ENCODE measurements around the gene NLGN1.

Gene NLGN1

DNA sequence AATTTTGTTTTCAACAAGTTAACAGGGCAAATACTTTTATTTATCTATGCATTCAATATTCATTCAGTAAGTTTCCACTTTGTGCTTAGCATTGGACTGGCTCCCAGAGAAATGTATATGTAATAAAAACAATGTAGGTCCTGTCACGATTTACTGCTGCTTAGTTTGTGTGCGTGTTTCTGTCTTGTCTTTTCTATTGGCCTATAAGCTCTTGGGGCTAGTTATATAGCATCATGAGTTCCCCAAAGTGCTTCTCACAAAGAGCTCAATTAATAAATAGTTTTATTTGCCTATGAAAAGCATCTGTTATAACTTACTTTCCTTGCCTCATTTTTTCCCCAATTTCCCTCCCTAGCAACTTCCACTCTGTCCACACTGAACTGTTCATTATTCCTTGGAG is 794.9 kb downstream of the NLGN1 start:
- Histone ChIP-seq H4K91ac (ENCODE audit: low read depth, low read length) (no peak overlapping the region), H3K4me3 (ENCODE audit: low read depth, low read length) (no peak overlapping the region), H2BK120ac (ENCODE audit: insufficient read depth, low read length, poor library complexity) (no peak overlapping the region), H2AK5ac (ENCODE audit: low read length) (no peak overlapping the region), H3K27me3 (ENCODE audit: insufficient read depth, low read length) (no peaks in the 10 kb centered on the region), H3K4me1 (ENCODE audit: control insufficient read depth in 1 of 2, insufficient read depth in 2 of 2, low read length in 2 of 2) (no peaks in the 10 kb centered on the region), H3K9me3 (ENCODE audit: insufficient read depth, low read depth, low read length) (no peaks in the 10 kb centered on the region), H3K4ac (ENCODE audit: low read depth, low read length) (no peak overlapping the region), H3K23ac (ENCODE audit: low read length) (no peak overlapping the region), H2AFZ (ENCODE audit: insufficient read depth, low read length, poor library complexity) (no peak overlapping the region), H2BK5ac (ENCODE audit: low read depth, low read length, poor library complexity) (no peak overlapping the region), H4K8ac (ENCODE audit: low read depth, low read length) (no peak overlapping the region), H2BK12ac (ENCODE audit: low read length) (no peak overlapping the region), H3K27ac (ENCODE audit: low read depth, low read length) (no peak overlapping the region), H3K79me2 (ENCODE audit: control insufficient read depth, insufficient read depth, low read length, poor library complexity) (no peaks in the 10 kb centered on the region), H3K79me1 (ENCODE audit: low read length) (no peaks in the 10 kb centered on the region), H3K9ac (ENCODE audit: low read length) (no peak overlapping the region), H3K4me2 (ENCODE audit: low read length) (no peak overlapping the region), H4K12ac (ENCODE audit: low read depth, low read length) (no peak overlapping the region), H3K14ac (ENCODE audit: low read length) (no peak overlapping the region), H3K18ac (ENCODE audit: low read length) (no peak overlapping the region), H3K36me3 (ENCODE audit: control insufficient read depth in 1 of 2, insufficient read depth in 2 of 2, low read length in 2 of 2) (no peaks in the 10 kb centered on the region)
- DNase-seq, result no peak
- no CpG with 5 or more reads among the region's 2 CpGs for WGBS (ENCODE audit: extremely low coverage, insufficient coverage, insufficient read length)

- Histone ChIP-seq H4K91ac (ENCODE audit: low read depth, low read length) (no peak overlapping the region), H4K8ac (ENCODE audit: low read depth, low read length) (no peak overlapping the region), H2AFZ (ENCODE audit: insufficient read depth, low read length, poor library complexity) (no peak overlapping the region), H2AK5ac (ENCODE audit: low read length) (no peak overlapping the region), H3K9ac (ENCODE audit: low read length) (no peak overlapping the region), H3K4ac (ENCODE audit: low read depth, low read length) (no peak overlapping the region), H2BK12ac (ENCODE audit: low read length) (no peak overlapping the region), H3K27me3 (ENCODE audit: insufficient read depth, low read length) (no peaks in the 10 kb centered on the region), H2BK5ac (ENCODE audit: low read depth, low read length, poor library complexity) (no peak overlapping the region), H3K4me2 (ENCODE audit: low read length) (no peak overlapping the region), H3K4me1 (ENCODE audit: control insufficient read depth in 1 of 2, insufficient read depth in 2 of 2, low read length in 2 of 2) (no peaks in the 10 kb centered on the region), H4K12ac (ENCODE audit: low read depth, low read length) (no peak overlapping the region), H3K9me3 (ENCODE audit: insufficient read depth, low read depth, low read length) (no peaks in the 10 kb centered on the region), H3K36me3 (ENCODE audit: control insufficient read depth in 1 of 2, insufficient read depth in 2 of 2, low read length in 2 of 2) (no peaks in the 10 kb centered on the region), H3K27ac (ENCODE audit: low read depth, low read length) (no peak overlapping the region), H2BK120ac (ENCODE audit: insufficient read depth, low read length, poor library complexity) (no peak overlapping the region), H3K79me2 (ENCODE audit: control insufficient read depth, insufficient read depth, low read length, poor library complexity) (no peaks in the 10 kb centered on the region), H3K4me3 (ENCODE audit: low read depth, low read length) (no peak overlapping the region), H3K18ac (ENCODE audit: low read length) (no peak overlapping the region), H3K14ac (ENCODE audit: low read length) (no peak overlapping the region), H3K79me1 (ENCODE audit: low read length) (no peaks in the 10 kb centered on the region), H3K23ac (ENCODE audit: low read length) (no peak overlapping the region)
- no peak for DNase-seq
Measured at GRCh38 chr3:174193604-174194003, 796.1 kb downstream of the NLGN1 start.

DNA sequence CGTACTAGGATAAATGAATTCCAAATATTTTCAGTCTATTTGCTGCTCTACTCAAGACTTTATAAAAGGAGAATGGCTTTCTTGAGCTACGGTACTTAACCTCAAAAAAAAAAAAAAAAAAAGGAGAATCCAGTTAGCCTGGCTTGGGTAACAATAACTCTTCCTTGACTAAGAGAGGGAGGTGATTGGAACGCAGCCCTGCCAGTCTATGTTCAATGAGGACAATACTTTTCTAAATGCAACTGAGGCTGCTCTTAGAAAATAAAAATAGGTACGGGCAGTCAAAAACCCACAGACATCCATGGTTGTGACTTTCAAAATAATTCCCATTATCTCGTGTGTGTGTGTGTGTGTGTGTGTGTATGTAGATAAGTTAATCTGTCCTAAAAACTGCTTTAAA is 799.9 kb downstream of the NLGN1 start:
- no CpG with 5 or more reads among the region's 5 CpGs for WGBS (ENCODE audit: extremely low coverage, insufficient coverage, insufficient read length)
- Histone ChIP-seq H2AK5ac (ENCODE audit: low read length) (no peak overlapping the region), H3K27me3 (ENCODE audit: insufficient read depth, low read length) (no peaks in the 10 kb centered on the region), H3K14ac (ENCODE audit: low read length) (no peak overlapping the region), H3K4me3 (ENCODE audit: low read depth, low read length) (no peak overlapping the region), H3K23ac (ENCODE audit: low read length) (no peak overlapping the region), H3K4me2 (ENCODE audit: low read length) (no peak overlapping the region), H2BK12ac (ENCODE audit: low read length) (no peak overlapping the region), H2AFZ (ENCODE audit: insufficient read depth, low read length, poor library complexity) (no peak overlapping the region), H3K79me1 (ENCODE audit: low read length) (no peaks in the 10 kb centered on the region), H3K79me2 (ENCODE audit: control insufficient read depth, insufficient read depth, low read length, poor library complexity) (no peaks in the 10 kb centered on the region), H3K9ac (ENCODE audit: low read length) (no peak overlapping the region), H4K8ac (ENCODE audit: low read depth, low read length) (no peak overlapping the region), H3K18ac (ENCODE audit: low read length) (no peak overlapping the region), H3K9me3 (ENCODE audit: insufficient read depth, low read depth, low read length) (no peaks in the 10 kb centered on the region), H2BK5ac (ENCODE audit: low read depth, low read length, poor library complexity) (no peak overlapping the region), H3K4me1 (ENCODE audit: control insufficient read depth in 1 of 2, insufficient read depth in 2 of 2, low read length in 2 of 2) (no peaks in the 10 kb centered on the region), H3K4ac (ENCODE audit: low read depth, low read length) (no peak overlapping the region), H2BK120ac (ENCODE audit: insufficient read depth, low read length, poor library complexity) (no peak overlapping the region), H4K12ac (ENCODE audit: low read depth, low read length) (no peak overlapping the region), H4K91ac (ENCODE audit: low read depth, low read length) (no peak overlapping the region), H3K36me3 (ENCODE audit: control insufficient read depth in 1 of 2, insufficient read depth in 2 of 2, low read length in 2 of 2) (no peaks in the 10 kb centered on the region), H3K27ac (ENCODE audit: low read depth, low read length) (no peak overlapping the region)
- DNase-seq, result no peak

DNA sequence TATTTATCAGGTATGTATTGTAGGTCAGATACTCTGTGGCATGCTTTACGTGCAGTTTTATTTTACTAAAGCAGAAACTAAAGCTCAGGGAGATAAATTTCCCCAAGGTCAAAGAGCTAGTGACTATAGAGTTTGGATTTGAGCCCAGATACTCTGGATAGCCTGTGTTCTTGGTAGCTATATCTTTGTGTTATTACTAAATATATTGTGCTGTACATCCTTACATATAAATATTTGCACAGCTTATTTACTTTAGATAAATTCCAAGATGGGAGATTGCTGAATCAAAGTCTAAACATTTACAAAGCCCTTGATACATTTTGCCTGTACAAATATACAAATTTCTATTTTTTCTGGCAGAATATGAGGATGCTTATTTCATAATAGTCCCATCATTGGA is 800.7 kb downstream of the NLGN1 start:
- Histone ChIP-seq H3K36me3 (ENCODE audit: control insufficient read depth in 1 of 2, insufficient read depth in 2 of 2, low read length in 2 of 2) (no peaks in the 10 kb centered on the region), H2AK5ac (ENCODE audit: low read length) (no peak overlapping the region), H3K27me3 (ENCODE audit: insufficient read depth, low read length) (no peaks in the 10 kb centered on the region), H3K14ac (ENCODE audit: low read length) (no peak overlapping the region), H3K4me1 (ENCODE audit: control insufficient read depth in 1 of 2, insufficient read depth in 2 of 2, low read length in 2 of 2) (no peaks in the 10 kb centered on the region), H3K27ac (ENCODE audit: low read depth, low read length) (no peak overlapping the region), H4K8ac (ENCODE audit: low read depth, low read length) (no peak overlapping the region), H4K12ac (ENCODE audit: low read depth, low read length) (no peak overlapping the region), H2BK5ac (ENCODE audit: low read depth, low read length, poor library complexity) (no peak overlapping the region), H4K91ac (ENCODE audit: low read depth, low read length) (no peak overlapping the region), H3K18ac (ENCODE audit: low read length) (no peak overlapping the region), H3K4ac (ENCODE audit: low read depth, low read length) (no peak overlapping the region), H2AFZ (ENCODE audit: insufficient read depth, low read length, poor library complexity) (no peak overlapping the region), H3K9ac (ENCODE audit: low read length) (no peak overlapping the region), H3K79me1 (ENCODE audit: low read length) (no peaks in the 10 kb centered on the region), H3K4me3 (ENCODE audit: low read depth, low read length) (no peak overlapping the region), H3K79me2 (ENCODE audit: control insufficient read depth, insufficient read depth, low read length, poor library complexity) (no peaks in the 10 kb centered on the region), H2BK12ac (ENCODE audit: low read length) (no peak overlapping the region), H3K23ac (ENCODE audit: low read length) (no peak overlapping the region), H3K9me3 (ENCODE audit: insufficient read depth, low read depth, low read length) (no peaks in the 10 kb centered on the region), H3K4me2 (ENCODE audit: low read length) (no peak overlapping the region), H2BK120ac (ENCODE audit: insufficient read depth, low read length, poor library complexity) (no peak overlapping the region)
- DNase-seq, result no peak
- no CpG with 5 or more reads among the region's 1 CpG for WGBS (ENCODE audit: extremely low coverage, insufficient coverage, insufficient read length)

- no peak overlapping the region for H2BK5ac ChIP-seq (ENCODE audit: low read depth, low read length, poor library complexity)
- H3K4me3 ChIP-seq (ENCODE audit: low read depth, low read length), result no peak overlapping the region
- H3K18ac ChIP-seq (ENCODE audit: low read length), result no peak overlapping the region
- no peak overlapping the region for H4K12ac ChIP-seq (ENCODE audit: low read depth, low read length)
- H2AK5ac ChIP-seq (ENCODE audit: low read length), result no peak overlapping the region
- no peak overlapping the region for H2AFZ ChIP-seq (ENCODE audit: insufficient read depth, low read length, poor library complexity)
- DNase-seq, result no peak
- H3K23ac ChIP-seq (ENCODE audit: low read length), result no peak overlapping the region
- H3K4ac ChIP-seq (ENCODE audit: low read depth, low read length), result no peak overlapping the region
- H4K91ac ChIP-seq (ENCODE audit: low read depth, low read length), result no peak overlapping the region
- WGBS (ENCODE audit: extremely low coverage, insufficient coverage, insufficient read length), result no CpG with 5 or more reads among the region's 1 CpG
- H4K8ac ChIP-seq (ENCODE audit: low read depth, low read length), result no peak overlapping the region
- H3K27me3 ChIP-seq (ENCODE audit: insufficient read depth, low read length), result no peaks in the 10 kb centered on the region
- no peaks in the 10 kb centered on the region for H3K4me1 ChIP-seq (ENCODE audit: control insufficient read depth in 1 of 2, insufficient read depth in 2 of 2, low read length in 2 of 2)
- H3K27ac ChIP-seq (ENCODE audit: low read depth, low read length), result no peak overlapping the region
- no peak overlapping the region for H3K9ac ChIP-seq (ENCODE audit: low read length)
- H3K36me3 ChIP-seq (ENCODE audit: control insufficient read depth in 1 of 2, insufficient read depth in 2 of 2, low read length in 2 of 2), result no peaks in the 10 kb centered on the region
- no peak overlapping the region for H2BK12ac ChIP-seq (ENCODE audit: low read length)
- no peak overlapping the region for H2BK120ac ChIP-seq (ENCODE audit: insufficient read depth, low read length, poor library complexity)
- H3K79me2 ChIP-seq (ENCODE audit: control insufficient read depth, insufficient read depth, low read length, poor library complexity), result no peaks in the 10 kb centered on the region
- no peak overlapping the region for H3K4me2 ChIP-seq (ENCODE audit: low read length)
- no peaks in the 10 kb centered on the region for H3K79me1 ChIP-seq (ENCODE audit: low read length)
- no peak overlapping the region for H3K14ac ChIP-seq (ENCODE audit: low read length)
- H3K9me3 ChIP-seq (ENCODE audit: insufficient read depth, low read depth, low read length), result no peaks in the 10 kb centered on the region
Measured at GRCh38 chr3:174199696-174200095, 802.2 kb downstream of the NLGN1 start.
